Stimulated activated CD4-positive, alpha-beta T cell treated with anti-CD3 and anti-CD28 coated beads, Interleukin-1b, Interleukin-23, amount 100 ng/mL, for 4 hours (primary cell): ENCODE measurements around the gene PARP16.
"Not testable (repeated sequence)": the region's sequence is repeated elsewhere in the genome, so short reads cannot be mapped to it uniquely, and the experiment has no call there.

Experiments used
- DNase-seq, 2 donors: peaks; one replicate each; pipeline ENCODE4 v3.0.0-alpha.2; 2020; ENCODE audit warnings: low read depth in 2 of 2

PARP16 gene

GRCh38 chr15:65236443-65236842, 50.2 kb downstream of the PARP16 start:
- not testable (repeated sequence) for DNase-seq

- DNase-seq = no peak
Observed at GRCh38 chr15:65233696-65234095, 53.0 kb downstream of the PARP16 start.

GRCh38 chr15:65232520-65232919, 54.2 kb downstream of the PARP16 start:
- DNase-seq = no peak

GRCh38 chr15:65231306-65231705, 55.4 kb downstream of the PARP16 start:
- DNase-seq = no peak

GRCh38 chr15:65226901-65227300, 59.8 kb downstream of the PARP16 start:
- DNase-seq = not testable (repeated sequence)

GRCh38 chr15:65226221-65226620, 60.5 kb downstream of the PARP16 start:
- DNase-seq = no peak

GRCh38 chr15:65223996-65224395, 62.7 kb downstream of the PARP16 start:
- no peak for DNase-seq

- DNase-seq = no peak
Observed at GRCh38 chr15:65222891-65223290, 63.8 kb downstream of the PARP16 start.

- DNase-seq = no peak
Observed at GRCh38 chr15:65221697-65222096, 65.0 kb downstream of the PARP16 start.

GRCh38 chr15:65219137-65219536, 67.5 kb downstream of the PARP16 start:
- DNase-seq = no peak

- no peak for DNase-seq
Observed at GRCh38 chr15:65217526-65218482, 68.9 kb downstream of the PARP16 start.

GRCh38 chr15:65215496-65215895, 71.2 kb downstream of the PARP16 start:
- DNase-seq = no peak

- DNase-seq = no peak
Observed at GRCh38 chr15:65214010-65214409, 72.7 kb downstream of the PARP16 start.

GRCh38 chr15:65213241-65213640, 73.4 kb downstream of the PARP16 start:
- DNase-seq = no peak

GRCh38 chr15:65212097-65212496, 74.6 kb downstream of the PARP16 start:
- peak in 1 of 2 donors; percentile 11 for DNase-seq

GRCh38 chr15:65211482-65211982, 75.2 kb downstream of the PARP16 start:
- no peak for DNase-seq

GRCh38 chr15:65210770-65211481, 75.8 kb downstream of the PARP16 start, which contains the start of gene CILP:
Gene CILP, minus strand, starts transcription at chr15:65211473. Its CDS starts 1,718 bp downstream, at chr15:65209755.
- DNase-seq = no peak

- DNase-seq = no peak
Observed at GRCh38 chr15:65209701-65210643, 76.7 kb downstream of the PARP16 start.

GRCh38 chr15:65208647-65209046, 78.0 kb downstream of the PARP16 start:
- DNase-seq = no peak
